ENCODE data around the gene GRB7.

DNA sequence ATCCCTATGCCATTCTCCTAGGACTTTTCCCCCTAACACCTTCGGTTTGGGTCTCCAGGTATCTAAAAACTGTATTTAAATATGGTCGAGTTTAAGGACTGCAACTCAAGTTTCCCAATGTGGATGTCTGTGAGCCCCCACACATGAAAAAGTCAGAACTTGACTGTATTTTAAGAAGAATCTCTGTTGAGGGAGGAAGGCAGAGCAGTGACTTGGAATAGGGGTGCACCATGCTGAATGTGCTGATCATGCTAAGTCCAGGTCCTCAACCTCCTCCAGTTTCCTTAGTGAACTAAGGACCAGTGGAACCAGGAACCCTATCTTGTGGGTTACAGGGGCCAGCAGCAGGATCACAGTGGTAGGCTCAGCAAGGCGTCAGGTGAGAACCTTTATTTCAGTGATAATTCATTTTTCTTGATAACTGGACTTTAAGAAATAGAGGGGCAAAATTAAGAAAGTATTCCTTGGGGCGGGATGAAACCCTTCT lies 19.5 kb downstream of the GRB7 start:
- TF ChIP-seq MXI1 (IDR thresholded peaks at IDR 0.05; ENCODE audit: borderline replicate concordance, low read depth, low read length) (no peak), RFX5 (IDR thresholded peaks at IDR 0.05; ENCODE audit: low read depth, low read length) (no peak), POLR2A (IDR thresholded peaks at IDR 0.05; ENCODE audit: low read depth, low read length) (no peak), CEBPB (IDR thresholded peaks at IDR 0.05; ENCODE audit: low read depth, low read length) (no peak), RCOR1 (IDR thresholded peaks at IDR 0.05; ENCODE audit: insufficient replicate concordance, low read length) (no peak), SMC3 (IDR thresholded peaks at IDR 0.05; ENCODE audit: low read depth, low read length) (no peak), MAZ (IDR thresholded peaks at IDR 0.05; ENCODE audit: borderline replicate concordance, low read depth, low read length) (no peak), CHD1 (IDR thresholded peaks at IDR 0.05; ENCODE audit: low read depth, low read length) (no peak), MAFK (IDR thresholded peaks at IDR 0.05; ENCODE audit: low read depth, low read length) (no peak)
- TF ChIP-seq, protein P1, sequence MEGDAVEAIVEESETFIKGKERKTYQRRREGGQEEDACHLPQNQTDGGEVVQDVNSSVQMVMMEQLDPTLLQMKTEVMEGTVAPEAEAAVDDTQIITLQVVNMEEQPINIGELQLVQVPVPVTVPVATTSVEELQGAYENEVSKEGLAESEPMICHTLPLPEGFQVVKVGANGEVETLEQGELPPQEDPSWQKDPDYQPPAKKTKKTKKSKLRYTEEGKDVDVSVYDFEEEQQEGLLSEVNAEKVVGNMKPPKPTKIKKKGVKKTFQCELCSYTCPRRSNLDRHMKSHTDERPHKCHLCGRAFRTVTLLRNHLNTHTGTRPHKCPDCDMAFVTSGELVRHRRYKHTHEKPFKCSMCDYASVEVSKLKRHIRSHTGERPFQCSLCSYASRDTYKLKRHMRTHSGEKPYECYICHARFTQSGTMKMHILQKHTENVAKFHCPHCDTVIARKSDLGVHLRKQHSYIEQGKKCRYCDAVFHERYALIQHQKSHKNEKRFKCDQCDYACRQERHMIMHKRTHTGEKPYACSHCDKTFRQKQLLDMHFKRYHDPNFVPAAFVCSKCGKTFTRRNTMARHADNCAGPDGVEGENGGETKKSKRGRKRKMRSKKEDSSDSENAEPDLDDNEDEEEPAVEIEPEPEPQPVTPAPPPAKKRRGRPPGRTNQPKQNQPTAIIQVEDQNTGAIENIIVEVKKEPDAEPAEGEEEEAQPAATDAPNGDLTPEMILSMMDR (conservative IDR thresholded peaks at IDR 0.05; ENCODE audit: low read depth, low read length) = no peak
- TF ChIP-seq, protein P2, sequence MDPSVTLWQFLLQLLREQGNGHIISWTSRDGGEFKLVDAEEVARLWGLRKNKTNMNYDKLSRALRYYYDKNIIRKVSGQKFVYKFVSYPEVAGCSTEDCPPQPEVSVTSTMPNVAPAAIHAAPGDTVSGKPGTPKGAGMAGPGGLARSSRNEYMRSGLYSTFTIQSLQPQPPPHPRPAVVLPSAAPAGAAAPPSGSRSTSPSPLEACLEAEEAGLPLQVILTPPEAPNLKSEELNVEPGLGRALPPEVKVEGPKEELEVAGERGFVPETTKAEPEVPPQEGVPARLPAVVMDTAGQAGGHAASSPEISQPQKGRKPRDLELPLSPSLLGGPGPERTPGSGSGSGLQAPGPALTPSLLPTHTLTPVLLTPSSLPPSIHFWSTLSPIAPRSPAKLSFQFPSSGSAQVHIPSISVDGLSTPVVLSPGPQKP (IDR thresholded peaks at IDR 0.05; ENCODE audit: borderline replicate concordance, low read depth, low read length) = no peak
- TF ChIP-seq, protein P3, sequence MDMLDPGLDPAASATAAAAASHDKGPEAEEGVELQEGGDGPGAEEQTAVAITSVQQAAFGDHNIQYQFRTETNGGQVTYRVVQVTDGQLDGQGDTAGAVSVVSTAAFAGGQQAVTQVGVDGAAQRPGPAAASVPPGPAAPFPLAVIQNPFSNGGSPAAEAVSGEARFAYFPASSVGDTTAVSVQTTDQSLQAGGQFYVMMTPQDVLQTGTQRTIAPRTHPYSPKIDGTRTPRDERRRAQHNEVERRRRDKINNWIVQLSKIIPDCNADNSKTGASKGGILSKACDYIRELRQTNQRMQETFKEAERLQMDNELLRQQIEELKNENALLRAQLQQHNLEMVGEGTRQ (IDR thresholded peaks at IDR 0.05; ENCODE audit: low read depth, low read length) = no peak

Data from IMR-90 (cell line).